Measurements from ENCODE around the gene DICER1.

DNA sequence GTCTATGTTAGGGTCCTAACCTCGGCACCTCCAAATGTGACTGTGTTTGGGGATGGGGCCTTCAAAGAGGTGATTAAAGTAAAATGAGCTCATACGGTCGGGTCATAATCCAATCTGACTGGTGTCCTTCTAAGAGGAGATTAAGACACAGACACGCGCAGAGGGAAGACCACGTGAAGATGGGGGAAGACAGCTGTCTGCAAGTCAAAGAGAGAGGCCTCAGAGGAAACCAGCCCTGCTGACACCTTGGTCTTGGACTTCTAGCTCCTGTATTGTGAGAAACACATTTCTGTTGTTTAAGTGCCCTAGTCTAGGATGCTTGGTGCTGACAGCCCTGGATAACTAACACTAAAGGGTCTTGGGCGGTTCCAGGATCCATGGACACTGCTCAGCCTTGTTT, 109.6 kb downstream of the DICER1 start:
- TF ChIP-seq, protein P1, sequence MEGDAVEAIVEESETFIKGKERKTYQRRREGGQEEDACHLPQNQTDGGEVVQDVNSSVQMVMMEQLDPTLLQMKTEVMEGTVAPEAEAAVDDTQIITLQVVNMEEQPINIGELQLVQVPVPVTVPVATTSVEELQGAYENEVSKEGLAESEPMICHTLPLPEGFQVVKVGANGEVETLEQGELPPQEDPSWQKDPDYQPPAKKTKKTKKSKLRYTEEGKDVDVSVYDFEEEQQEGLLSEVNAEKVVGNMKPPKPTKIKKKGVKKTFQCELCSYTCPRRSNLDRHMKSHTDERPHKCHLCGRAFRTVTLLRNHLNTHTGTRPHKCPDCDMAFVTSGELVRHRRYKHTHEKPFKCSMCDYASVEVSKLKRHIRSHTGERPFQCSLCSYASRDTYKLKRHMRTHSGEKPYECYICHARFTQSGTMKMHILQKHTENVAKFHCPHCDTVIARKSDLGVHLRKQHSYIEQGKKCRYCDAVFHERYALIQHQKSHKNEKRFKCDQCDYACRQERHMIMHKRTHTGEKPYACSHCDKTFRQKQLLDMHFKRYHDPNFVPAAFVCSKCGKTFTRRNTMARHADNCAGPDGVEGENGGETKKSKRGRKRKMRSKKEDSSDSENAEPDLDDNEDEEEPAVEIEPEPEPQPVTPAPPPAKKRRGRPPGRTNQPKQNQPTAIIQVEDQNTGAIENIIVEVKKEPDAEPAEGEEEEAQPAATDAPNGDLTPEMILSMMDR (IDR thresholded peaks at IDR 0.05), result no peak
- TF ChIP-seq POLR2A (IDR thresholded peaks at IDR 0.05), result no peak

Data from Peyer's patch (tissue), 4 donors.